OCI-M2 (cell line): ENCODE data around the gene CAPN15.

Experiments
- DNase-seq: peaks from one replicate; lab custom pipeline; 2025; ENCODE audit not compliant: unreplicated experiment; lab: John Stamatoyannopoulos, UW

The CAPN15 gene

DNA sequence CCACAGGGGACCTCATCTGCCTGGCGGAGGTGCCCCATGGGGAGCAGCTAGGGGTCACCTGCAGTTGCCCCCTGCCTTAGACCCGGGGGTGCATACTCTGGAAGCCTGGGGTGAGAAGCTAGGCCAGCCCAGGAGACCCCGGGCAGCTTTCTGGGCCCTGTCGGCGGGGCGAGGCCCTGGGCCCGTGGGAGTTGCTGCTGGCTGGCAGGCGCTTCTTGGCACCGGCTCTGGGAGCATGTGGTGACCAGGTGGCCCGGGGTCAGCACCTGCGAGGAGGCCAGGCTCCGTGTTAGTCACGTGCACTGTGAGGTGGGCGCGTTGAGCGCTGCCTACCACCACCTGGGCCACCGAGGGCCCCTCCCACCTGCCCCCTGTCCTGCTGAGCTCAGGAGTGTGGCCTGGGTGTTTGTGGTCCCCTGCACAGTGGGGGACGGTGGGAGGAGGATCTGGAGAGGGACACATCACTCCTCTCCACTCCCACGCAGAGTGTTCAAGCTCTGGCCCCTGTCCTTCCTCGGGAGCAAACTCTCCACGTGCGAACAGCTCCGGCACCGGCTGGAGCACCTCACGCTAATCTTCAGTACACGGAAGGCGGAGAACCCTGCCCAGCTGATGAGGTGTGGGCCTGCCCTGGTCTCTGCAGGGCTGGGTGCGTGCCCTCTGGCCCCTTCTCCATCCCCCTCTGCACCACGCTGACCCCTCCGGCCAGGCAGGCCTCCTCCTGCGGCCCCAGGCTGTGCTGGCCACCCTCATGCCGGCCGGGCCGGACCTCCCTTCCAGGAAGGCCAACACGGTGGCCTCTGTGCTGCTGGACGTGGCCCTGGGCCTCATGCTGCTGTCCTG lies 48.1 kb downstream of the CAPN15 start:
- DNase-seq: no peak

GRCh38 chr16:576197-576822 lies 48.8 kb downstream of the CAPN15 start:
- DNase-seq: no peak

GRCh38 chr16:576823-577201 lies 49.3 kb downstream of the CAPN15 start:
- DNase-seq: no peak

- no peak for DNase-seq
These were observed 50.3 kb downstream of the CAPN15 start for GRCh38 chr16:577796-578195.

- DNase-seq: no peak
These were observed 50.8 kb downstream of the CAPN15 start for GRCh38 chr16:578232-578869.

- DNase-seq: no peak
These were observed 51.4 kb downstream of the CAPN15 start for GRCh38 chr16:578870-579405.

GRCh38 chr16:580141-580945 lies 52.8 kb downstream of the CAPN15 start:
- DNase-seq: no peak

DNA sequence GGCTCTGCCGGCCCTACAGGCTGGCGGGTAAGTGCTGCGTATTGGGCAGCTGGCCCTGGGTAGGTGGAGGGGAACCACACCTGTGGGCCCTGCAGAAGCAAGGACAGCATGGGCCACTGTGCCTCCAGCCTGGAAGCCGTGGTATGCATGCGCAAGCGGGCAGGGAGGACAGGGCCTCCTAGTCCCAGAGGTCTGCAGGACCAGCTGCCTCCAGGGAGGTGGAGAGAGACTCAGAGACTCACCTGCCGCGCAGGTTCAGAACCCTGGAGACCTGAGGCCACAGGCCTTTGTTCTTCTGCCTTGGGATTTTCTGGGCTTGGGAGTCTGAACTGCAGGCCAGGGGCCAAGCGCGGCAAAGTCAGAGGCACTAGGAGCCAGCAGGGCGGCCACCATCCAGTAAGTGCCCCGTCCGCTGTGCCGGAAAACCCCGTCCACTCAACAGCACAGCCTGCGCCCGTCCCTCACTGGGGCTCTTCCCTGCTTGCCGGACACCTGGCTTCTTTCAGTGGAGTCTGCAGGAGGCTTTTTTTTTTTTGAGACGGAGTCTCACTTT lies 53.5 kb downstream of the CAPN15 start:
- no peak for DNase-seq

- no peak for DNase-seq
These were observed 54.7 kb downstream of the CAPN15 start for GRCh38 chr16:582218-582613.

- DNase-seq: no peak
These were observed 55.3 kb downstream of the CAPN15 start for GRCh38 chr16:582614-583331.

GRCh38 chr16:583470-583814 lies 55.9 kb downstream of the CAPN15 start:
- no peak for DNase-seq

DNA sequence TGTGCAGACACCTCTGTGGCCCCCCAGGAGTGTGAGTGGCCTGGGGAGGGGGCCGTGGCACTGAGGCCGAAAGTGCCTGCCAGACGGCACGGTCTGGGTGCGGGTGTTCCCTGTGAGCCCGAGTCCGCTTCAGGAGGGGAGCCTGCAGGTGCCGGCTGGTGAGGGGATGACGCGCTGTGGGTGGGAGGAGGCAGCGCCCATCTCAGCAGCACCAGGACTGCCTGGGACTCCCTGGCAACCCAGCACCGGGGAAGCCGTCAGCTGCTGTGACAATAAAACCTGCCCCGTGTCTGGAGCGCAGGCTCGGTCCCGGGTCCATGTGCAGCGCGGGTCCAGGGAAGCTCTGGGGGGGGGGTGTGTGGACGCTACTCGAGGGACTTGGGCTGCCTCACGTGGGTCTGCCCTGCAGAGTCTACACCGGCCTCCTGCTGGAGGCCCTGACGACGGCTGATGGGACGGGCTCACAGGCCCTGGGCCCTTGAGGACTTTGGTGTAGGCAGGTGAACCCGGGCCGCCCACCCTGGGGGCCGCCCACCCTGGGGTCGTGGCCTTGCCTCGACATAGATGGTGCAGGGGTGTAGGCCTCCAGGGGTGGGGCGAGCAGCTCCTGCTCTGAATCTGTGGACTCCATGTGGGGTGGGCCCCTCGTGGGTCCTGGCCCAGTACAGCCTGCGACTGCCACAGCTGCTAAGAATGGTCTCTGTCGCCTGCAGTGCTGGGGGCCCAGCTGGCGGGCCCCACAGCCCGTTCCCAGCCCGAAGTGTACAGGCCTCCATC lies 56.5 kb downstream of the CAPN15 start:
- no peak for DNase-seq

DNA sequence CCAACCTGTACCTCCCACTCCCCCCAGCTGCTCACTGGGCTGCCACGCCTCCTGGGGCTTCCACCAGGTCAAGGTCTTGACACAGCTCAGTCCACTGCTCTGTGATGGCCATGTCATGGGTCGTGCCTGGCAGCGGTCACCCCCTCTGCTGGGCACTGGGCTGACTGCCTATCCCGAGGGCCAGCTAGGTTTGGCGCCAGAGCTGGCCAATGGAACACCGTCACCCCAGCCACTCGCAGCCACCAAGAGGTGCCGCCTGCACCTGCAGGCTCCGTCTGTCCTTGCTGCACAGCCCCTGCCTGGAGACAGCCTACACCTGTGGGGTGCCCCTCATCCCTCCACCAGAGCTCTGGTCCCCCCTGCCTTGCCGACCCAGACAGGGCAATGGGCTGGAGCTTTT lies 57.8 kb downstream of the CAPN15 start:
- DNase-seq: no peak

- DNase-seq: no peak
These were observed 58.6 kb downstream of the CAPN15 start for GRCh38 chr16:586047-586644.

DNA sequence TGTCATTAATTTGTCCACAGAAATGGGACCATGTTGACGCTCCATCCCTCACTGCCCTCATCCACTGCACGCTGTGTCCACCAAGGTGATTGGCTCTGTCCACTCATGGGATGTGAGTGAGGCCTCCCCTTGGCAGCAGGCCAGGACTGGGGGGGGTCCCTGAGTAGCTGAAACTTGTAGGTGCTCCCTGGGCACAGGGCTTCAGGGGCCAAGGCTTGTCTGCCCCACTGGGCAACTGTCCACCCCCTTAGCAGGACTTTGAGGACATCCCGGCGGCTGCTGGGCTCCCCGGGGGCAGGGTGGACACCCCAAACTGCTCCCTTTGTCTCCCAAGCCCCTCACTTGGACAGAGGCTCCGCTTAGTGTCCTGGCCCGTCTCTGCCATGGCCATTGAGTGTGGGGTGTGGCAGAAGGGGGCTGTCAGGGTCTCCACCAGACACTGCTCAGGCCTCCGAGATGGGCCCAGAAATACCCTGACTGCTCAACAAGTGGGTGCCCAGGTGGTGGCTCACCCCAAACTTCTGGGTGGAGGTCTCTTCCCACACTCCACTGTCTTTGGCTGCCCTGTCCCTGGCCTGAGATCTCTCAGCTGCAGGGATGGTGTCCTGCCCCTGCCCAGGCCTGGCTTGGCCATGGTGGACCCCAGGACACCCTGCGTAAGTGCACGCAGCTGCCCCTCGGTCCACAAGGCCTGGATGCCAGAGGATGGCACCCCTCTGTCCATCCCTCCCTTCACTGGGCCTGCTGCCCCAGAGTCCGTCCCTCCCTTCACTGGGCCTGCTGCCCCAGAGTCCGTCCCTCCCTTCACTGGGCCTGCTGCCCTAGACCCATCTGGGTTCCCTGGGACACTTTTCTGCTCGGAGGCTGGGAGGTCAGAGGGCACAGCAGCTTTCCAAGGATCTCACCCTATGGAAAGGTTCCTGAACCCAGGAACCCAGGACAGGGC lies 59.4 kb downstream of the CAPN15 start:
- no peak for DNase-seq

- DNase-seq: no peak
These were observed 61.1 kb downstream of the CAPN15 start for GRCh38 chr16:588639-588888.

- DNase-seq: no peak
These were observed 61.6 kb downstream of the CAPN15 start for GRCh38 chr16:588889-589657.
